MV-4-11 (cell line): ENCODE results near the gene HMX1.

Experiments used
- DNase-seq: peaks from one replicate; lab custom pipeline; 2025; lab: John Stamatoyannopoulos, UW

The HMX1 gene

GRCh38 chr4:8867624-8868320 lies 3.9 kb downstream of the HMX1 start:
- no peak for DNase-seq

DNA sequence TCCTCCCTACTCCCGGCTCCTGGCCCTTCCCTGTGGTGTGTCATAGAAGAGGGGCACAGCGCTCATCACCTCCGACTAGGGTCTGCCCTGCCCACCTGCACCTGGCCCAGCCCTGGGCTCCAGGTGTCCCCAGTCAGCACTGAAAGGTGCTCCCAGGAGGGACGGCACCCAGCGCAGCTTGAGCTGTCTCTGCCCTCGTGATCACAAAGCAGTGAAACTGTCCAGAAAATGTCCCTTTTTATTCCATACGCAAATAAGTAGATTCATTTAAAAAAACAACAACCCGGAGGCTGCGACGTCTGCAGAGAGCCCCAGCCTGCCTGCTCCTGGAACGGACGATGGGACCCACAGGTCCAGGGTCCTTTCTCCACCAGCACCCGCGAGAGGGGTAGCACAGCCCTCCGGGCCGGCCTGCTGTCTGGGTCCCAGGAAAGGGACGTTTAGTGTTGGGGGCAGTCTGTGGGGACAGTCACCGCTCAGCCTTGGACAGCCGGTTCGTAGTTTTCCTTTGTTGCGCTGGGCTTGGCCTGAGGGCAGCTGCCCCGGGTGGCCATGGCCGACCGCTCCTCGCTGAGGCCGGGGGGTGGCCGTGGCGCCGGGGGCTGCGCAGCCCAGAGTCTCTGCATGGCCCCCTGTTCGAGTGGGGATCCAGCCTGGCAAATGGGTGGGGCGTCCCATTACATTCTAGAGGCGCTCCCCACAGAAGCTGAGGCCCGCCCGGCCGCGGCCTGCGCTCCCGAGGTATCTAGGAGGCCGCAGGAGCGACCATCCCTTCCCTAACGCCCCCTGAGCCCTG lies 4.6 kb downstream of the HMX1 start:
- DNase-seq: no peak

GRCh38 chr4:8866421-8866820 lies 5.2 kb downstream of the HMX1 start:
- DNase-seq: no peak

GRCh38 chr4:8865681-8866310 lies 5.8 kb downstream of the HMX1 start:
- DNase-seq: no peak

DNA sequence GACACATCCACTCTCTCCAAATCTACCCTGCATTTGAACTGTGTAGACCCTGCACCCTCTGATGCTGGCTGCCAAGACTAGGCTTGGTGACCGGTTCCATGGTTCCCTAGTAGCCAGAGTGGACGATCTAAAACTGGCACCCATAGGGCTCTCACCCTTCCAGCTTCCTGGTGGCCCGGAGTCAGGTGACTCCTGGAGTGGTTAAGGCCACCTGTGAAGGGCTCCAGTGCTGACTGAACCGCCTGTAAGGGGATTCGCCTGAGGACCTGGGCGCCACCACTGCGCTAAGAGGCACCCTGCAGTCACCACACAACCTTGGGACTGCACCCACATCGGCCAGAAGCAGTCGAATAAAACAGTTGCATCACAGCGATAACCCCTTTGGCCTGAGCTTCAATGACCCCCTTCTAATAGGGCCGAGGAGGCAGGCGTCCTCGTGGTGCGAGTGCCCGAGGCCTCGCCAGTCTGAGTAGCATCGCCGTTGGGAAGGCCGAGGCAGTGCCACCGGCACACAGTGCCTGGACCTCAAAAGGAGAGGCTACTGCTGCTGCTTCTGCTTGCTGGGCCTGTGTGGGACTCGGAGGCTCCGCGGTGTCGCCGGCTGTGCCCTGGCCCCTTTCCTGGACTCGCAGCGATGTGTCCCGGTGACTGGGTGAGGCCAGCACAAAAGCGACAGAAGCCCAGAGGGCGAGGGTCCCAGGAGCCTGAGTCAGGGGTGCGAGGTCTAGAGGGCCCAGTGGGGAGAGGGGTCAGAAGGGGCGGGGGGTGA lies 6.5 kb downstream of the HMX1 start:
- no peak for DNase-seq

GRCh38 chr4:8863686-8864682 lies 7.7 kb downstream of the HMX1 start:
- DNase-seq: no peak

- DNase-seq: no peak
Measured at GRCh38 chr4:8862800-8863685, 8.6 kb downstream of the HMX1 start.

GRCh38 chr4:8862334-8862733 lies 9.3 kb downstream of the HMX1 start:
- DNase-seq: no peak

GRCh38 chr4:8861576-8862295 lies 9.9 kb downstream of the HMX1 start:
- DNase-seq: no peak

DNA sequence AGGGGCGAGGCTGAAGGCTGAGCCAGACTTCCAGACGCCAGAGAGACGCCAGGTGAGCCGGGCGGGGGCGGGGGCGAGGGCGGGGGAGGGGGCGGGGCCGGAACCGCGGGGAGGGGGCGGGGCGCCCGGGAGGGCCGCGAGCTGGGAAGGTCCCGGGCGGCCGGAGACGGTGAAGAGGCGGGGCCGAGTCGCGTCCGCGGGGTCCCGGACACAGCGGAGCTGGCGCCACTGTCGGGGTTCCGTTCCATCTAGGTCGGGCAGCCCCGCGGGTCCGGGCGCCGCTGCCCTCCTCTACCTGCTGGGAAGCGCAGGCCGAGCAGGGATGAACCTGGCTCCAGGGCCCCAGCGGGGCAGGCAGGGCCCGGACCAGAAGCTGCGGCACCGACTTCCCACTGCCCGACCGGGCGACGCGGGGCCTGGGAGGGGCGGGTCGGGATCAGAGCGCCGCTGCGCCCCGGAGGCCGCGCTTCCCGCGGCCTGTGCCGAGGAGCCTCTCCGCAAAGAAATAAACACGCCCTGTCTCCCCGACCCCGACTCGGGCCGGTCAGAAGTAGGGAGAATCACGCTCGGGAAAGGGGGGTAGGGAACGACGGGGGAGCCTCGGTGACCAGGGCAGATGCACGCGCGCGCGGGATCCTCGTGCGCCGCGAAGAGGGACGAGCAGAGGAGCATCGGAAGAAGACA lies 10.6 kb downstream of the HMX1 start:
- no peak for DNase-seq

GRCh38 chr4:8860096-8860891 lies 11.3 kb downstream of the HMX1 start:
- DNase-seq: no peak

DNA sequence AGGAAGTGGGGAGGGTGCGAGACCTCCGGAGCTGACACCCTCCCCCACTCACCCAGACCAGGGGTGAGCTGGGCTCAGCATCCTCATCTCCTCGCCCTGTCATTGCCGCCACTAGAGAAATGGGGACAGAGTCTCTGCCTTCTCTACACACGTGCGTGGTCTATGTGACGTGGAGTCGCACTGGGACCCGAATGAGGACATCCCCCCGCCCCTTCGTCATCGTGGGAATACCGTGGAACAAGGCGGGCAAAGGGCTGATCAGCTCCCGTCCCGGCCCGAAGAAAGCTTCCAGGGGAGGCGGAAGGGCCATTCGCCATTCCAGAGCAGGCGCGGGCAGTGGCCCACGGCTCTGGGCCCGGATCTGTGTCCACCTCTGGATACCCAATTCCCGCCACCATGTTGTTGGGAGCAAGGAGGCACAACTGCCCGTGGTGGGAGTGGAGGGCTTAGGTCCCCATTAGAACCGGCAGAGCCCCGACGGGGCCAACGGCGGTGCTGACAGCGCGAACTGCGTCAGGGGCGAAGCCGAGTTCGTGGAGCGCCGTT lies 12.0 kb downstream of the HMX1 start:
- DNase-seq: no peak

DNA sequence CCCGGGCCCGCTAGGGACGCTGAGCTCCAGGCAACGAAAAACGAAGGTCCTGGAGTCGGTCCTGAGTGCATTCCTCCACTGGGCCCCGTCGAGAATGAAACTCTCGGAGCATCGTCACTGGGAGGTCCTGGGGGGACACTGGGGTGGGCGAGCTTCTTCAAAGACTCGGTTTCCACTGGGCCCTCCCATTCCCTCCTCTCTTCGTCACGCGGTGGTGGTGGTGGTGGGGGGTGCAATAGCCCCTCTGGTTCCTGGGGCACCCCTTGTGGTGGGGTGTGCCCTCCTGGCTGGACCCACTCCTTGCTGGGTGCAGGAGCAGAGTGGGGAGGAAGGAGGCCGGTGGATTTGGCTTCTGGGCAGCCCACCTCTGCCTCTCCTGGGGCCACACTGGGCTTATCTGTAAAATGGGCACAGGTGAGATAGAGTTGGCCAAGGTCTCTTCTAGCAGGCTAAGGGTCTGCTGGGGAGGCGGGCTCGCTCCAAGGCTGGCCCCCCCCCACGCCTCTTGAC lies 12.9 kb downstream of the HMX1 start:
- no peak for DNase-seq

GRCh38 chr4:8857766-8858700 lies 13.6 kb downstream of the HMX1 start:
- no peak for DNase-seq

DNA sequence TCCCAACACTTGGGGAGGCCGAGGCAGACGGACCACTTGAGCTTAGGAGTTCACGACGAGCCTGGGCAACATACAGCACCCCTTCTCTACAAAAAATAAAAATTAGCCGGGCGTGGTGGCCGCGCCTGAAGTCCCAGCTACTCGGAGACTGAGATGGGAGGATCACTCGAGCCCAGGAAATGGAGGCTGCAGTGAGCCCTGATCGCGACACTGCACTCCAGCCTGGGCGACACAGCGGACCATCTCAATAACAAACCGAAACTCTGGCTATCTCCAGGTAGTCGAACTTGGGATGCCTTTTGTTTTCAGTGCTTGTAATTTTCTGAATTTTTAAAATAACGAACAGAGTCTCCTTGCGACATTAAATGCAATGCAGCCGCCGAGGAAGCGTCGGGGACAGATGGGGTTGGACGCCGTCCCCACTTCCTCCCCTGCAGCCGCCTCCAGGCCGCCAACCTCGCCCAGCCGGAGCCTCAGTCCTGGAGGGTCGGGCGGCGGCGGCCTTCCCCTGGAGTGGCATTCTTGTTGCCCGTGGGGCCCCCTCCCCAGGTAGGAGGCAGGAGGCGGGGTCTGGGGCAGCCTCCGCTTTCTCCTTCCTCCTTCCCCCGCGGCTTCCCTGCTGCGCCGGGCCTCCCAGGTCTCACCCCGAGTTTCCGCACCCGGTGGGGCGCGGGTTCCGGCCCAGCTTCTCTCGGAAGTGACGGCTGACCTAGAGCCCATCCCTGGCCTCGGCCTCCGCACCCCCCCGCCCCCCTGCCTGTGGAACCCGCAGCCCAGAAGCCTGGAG lies 14.6 kb downstream of the HMX1 start:
- peak; percentile 2 for DNase-seq
